ENCODE data around the gene RBM26. TPM values are rescaled to one million over a fixed set of nuclear protein-coding genes. Genes with fewer than 3 reads are reported as not detected.

RBM26 gene
- total RNA-seq, 1 donor from 2014 or later = 31.3 TPM

GRCh38 chr13:79423801-79424642, 18.0 kb upstream of the RBM26 start:
- Histone ChIP-seq H3K9me3 (ENCODE audit: control insufficient read depth in 3 of 3, low read length in 3 of 3) (no peaks in the 10 kb centered on the region), H3K9ac (ENCODE audit: low read depth in 1 of 3, low read length in 3 of 3) (no peak overlapping the region), H3K36me3 (ENCODE audit: control insufficient read depth in 3 of 3, insufficient read depth in 3 of 3, low read length in 3 of 3) (peaks cover 0 to 2% (median 0%) of the 10 kb centered on the region in 3 donors), H3K27me3 (ENCODE audit: control insufficient read depth in 3 of 3, insufficient read depth in 3 of 3, low read length in 3 of 3) (no peaks in the 10 kb centered on the region), H3K27ac (ENCODE audit: low read depth, low read length) (no peak overlapping the region), H3K4me3 (ENCODE audit: low read length in 3 of 3) (no peak overlapping the region), H3K4me1 (ENCODE audit: control insufficient read depth in 3 of 3, insufficient read depth in 3 of 3, low read length in 3 of 3) (no peaks in the 10 kb centered on the region)

DNA sequence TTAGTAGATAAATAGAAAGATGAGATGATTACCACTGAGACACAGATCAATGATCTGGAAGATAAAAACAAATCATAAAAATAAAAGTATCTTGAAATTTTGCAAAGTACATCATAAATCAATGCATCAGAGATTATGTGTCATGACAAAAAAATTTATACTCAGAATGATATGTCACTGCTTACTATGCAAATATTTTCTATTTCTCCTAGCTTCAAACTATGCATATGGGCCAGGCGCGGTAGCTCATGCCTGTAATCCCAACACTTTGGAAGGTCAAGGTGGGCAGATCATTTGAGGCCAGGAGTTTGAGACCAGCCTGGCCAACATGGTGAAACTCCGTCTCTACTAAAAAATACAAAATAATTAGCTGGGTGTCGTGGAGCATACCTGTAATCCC, 17.3 kb upstream of the RBM26 start:
- Histone ChIP-seq H3K27me3 (ENCODE audit: control insufficient read depth in 3 of 3, insufficient read depth in 3 of 3, low read length in 3 of 3) (no peaks in the 10 kb centered on the region), H3K9ac (ENCODE audit: low read depth in 1 of 3, low read length in 3 of 3) (no peak overlapping the region), H3K36me3 (ENCODE audit: control insufficient read depth in 3 of 3, insufficient read depth in 3 of 3, low read length in 3 of 3) (peaks cover 0 to 2% (median 0%) of the 10 kb centered on the region in 3 donors), H3K4me3 (ENCODE audit: low read length in 3 of 3) (no peak overlapping the region), H3K27ac (ENCODE audit: low read depth, low read length) (no peak overlapping the region), H3K4me1 (ENCODE audit: control insufficient read depth in 3 of 3, insufficient read depth in 3 of 3, low read length in 3 of 3) (no peaks in the 10 kb centered on the region), H3K9me3 (ENCODE audit: control insufficient read depth in 3 of 3, low read length in 3 of 3) (no peaks in the 10 kb centered on the region)

- H3K27me3 ChIP-seq (ENCODE audit: control insufficient read depth in 3 of 3, insufficient read depth in 3 of 3, low read length in 3 of 3) = no peaks in the 10 kb centered on the region
- peaks cover 0 to 3% (median 2%) of the 10 kb centered on the region in 3 donors for H3K36me3 ChIP-seq (ENCODE audit: control insufficient read depth in 3 of 3, insufficient read depth in 3 of 3, low read length in 3 of 3)
- no peak overlapping the region for H3K4me3 ChIP-seq (ENCODE audit: low read length in 3 of 3)
- H3K4me1 ChIP-seq (ENCODE audit: control insufficient read depth in 3 of 3, insufficient read depth in 3 of 3, low read length in 3 of 3) = no peaks in the 10 kb centered on the region
- H3K9me3 ChIP-seq (ENCODE audit: control insufficient read depth in 3 of 3, low read length in 3 of 3) = no peaks in the 10 kb centered on the region
- H3K27ac ChIP-seq (ENCODE audit: low read depth, low read length) = no peak overlapping the region
- H3K9ac ChIP-seq (ENCODE audit: low read depth in 1 of 3, low read length in 3 of 3) = no peak overlapping the region
Measured at GRCh38 chr13:79419365-79419764, 13.3 kb upstream of the RBM26 start.

DNA sequence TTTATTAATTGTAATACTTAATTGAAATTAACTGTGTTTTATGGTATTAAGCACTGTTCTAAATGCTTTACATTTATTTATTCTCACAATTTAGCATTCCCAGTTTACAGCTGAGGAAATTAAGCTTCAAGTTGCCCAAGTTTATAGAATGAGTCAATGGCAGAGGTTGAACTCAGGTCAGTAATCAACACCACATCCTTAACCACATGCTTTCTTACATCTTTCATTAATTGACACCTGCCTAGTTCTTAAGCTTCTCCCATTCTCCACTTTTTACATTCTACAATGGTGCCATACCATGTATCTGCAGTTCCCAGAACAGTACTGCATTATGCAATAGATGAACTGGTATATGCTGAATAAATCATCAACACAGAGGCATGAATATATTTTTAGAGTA, 11.7 kb upstream of the RBM26 start:
- H3K4me1 ChIP-seq (ENCODE audit: control insufficient read depth in 3 of 3, insufficient read depth in 3 of 3, low read length in 3 of 3) = no peaks in the 10 kb centered on the region
- peaks cover 0 to 6% (median 3%) of the 10 kb centered on the region in 3 donors for H3K36me3 ChIP-seq (ENCODE audit: control insufficient read depth in 3 of 3, insufficient read depth in 3 of 3, low read length in 3 of 3)
- H3K27me3 ChIP-seq (ENCODE audit: control insufficient read depth in 3 of 3, insufficient read depth in 3 of 3, low read length in 3 of 3) = no peaks in the 10 kb centered on the region
- H3K9me3 ChIP-seq (ENCODE audit: control insufficient read depth in 3 of 3, low read length in 3 of 3) = no peaks in the 10 kb centered on the region
- H3K4me3 ChIP-seq (ENCODE audit: low read length in 3 of 3) = no peak overlapping the region
- no peak overlapping the region for H3K9ac ChIP-seq (ENCODE audit: low read depth in 1 of 3, low read length in 3 of 3)
- no peak overlapping the region for H3K27ac ChIP-seq (ENCODE audit: low read depth, low read length)

DNA sequence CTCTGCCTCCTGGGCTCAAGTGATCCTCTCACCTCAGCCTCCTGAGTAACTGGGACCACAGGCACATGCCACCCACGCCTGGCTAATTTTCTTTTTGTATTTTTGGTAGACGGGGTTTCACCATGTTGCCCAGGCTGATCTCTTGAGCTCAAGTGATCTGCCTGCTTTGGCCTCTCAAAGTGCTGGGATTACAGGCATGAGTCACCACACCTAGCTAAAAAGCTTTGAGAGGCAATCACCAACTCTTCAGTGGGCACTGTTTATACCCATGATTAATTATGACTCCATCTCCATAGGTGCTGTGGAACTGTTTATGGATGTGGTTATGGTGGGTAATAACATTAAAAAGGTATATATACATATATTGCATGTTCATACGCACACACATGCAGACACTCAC, 7.5 kb upstream of the RBM26 start:
- no peaks in the 10 kb centered on the region for H3K4me1 ChIP-seq (ENCODE audit: control insufficient read depth in 3 of 3, insufficient read depth in 3 of 3, low read length in 3 of 3)

GRCh38 chr13:79409828-79410227, 3.8 kb upstream of the RBM26 start:
- peaks cover 0 to 3% (median under 1%) of the 10 kb centered on the region in 3 donors for H3K36me3 ChIP-seq (ENCODE audit: control insufficient read depth in 3 of 3, insufficient read depth in 3 of 3, low read length in 3 of 3)
- H3K9me3 ChIP-seq (ENCODE audit: control insufficient read depth in 3 of 3, low read length in 3 of 3) = no peaks in the 10 kb centered on the region
- H3K27me3 ChIP-seq (ENCODE audit: control insufficient read depth in 3 of 3, insufficient read depth in 3 of 3, low read length in 3 of 3) = no peaks in the 10 kb centered on the region
- H3K9ac ChIP-seq (ENCODE audit: low read depth in 1 of 3, low read length in 3 of 3) = no peak overlapping the region
- H3K27ac ChIP-seq (ENCODE audit: low read depth, low read length) = no peak overlapping the region
- H3K4me1 ChIP-seq (ENCODE audit: control insufficient read depth in 3 of 3, insufficient read depth in 3 of 3, low read length in 3 of 3) = peaks cover 6 to 13% (median 8%) of the 10 kb centered on the region in 3 donors
- no peak overlapping the region for H3K4me3 ChIP-seq (ENCODE audit: low read length in 3 of 3)

More for the DNA sequence above, 7.5 kb upstream of the RBM26 start:
- H3K4me3 ChIP-seq (ENCODE audit: low read length in 3 of 3) = no peak overlapping the region
- H3K27ac ChIP-seq (ENCODE audit: low read depth, low read length) = no peak overlapping the region
- no peaks in the 10 kb centered on the region for H3K9me3 ChIP-seq (ENCODE audit: control insufficient read depth in 3 of 3, low read length in 3 of 3)
- no peaks in the 10 kb centered on the region for H3K27me3 ChIP-seq (ENCODE audit: control insufficient read depth in 3 of 3, insufficient read depth in 3 of 3, low read length in 3 of 3)
- H3K36me3 ChIP-seq (ENCODE audit: control insufficient read depth in 3 of 3, insufficient read depth in 3 of 3, low read length in 3 of 3) = peaks cover 0 to 3% (median 3%) of the 10 kb centered on the region in 3 donors
- H3K9ac ChIP-seq (ENCODE audit: low read depth in 1 of 3, low read length in 3 of 3) = no peak overlapping the region

DNA sequence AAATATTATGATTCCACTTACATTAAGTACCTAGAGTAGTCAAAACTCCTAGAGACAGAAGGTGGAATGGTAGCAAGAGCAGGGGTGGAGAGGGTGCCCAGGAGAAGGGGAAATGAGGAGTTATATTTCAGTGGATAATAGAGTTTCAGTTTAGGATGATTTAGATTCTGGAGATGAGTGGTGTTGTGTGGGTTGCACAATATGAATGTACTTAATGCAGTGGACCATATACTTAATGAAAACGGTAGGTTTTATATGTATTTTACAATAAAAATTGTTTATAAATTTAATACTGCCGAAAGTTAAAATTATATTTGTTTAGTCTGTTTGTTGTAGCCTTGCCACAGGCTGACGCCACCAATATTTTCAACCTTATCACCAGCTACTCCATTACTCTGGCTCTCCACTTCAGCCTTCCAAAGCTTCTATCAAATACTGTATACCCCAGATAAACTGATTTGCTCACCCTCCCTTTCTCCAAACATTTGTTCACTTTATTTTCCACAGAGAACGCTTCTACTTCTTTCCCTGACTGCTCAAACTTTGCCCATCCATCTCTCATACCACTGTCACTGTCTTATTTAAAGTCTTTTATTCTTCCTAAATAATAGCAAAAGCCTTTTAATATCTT, 1.4 kb upstream of the RBM26 start:
- Histone ChIP-seq H3K4me3 (ENCODE audit: low read length in 3 of 3) (peak overlapping the region in 2 of 3 donors; percentile 93 to 95), H3K27me3 (ENCODE audit: control insufficient read depth in 3 of 3, insufficient read depth in 3 of 3, low read length in 3 of 3) (no peaks in the 10 kb centered on the region), H3K4me1 (ENCODE audit: control insufficient read depth in 3 of 3, insufficient read depth in 3 of 3, low read length in 3 of 3) (peaks cover 22 to 31% (median 23%) of the 10 kb centered on the region in 3 donors), H3K36me3 (ENCODE audit: control insufficient read depth in 3 of 3, insufficient read depth in 3 of 3, low read length in 3 of 3) (no peaks in the 10 kb centered on the region), H3K9me3 (ENCODE audit: control insufficient read depth in 3 of 3, low read length in 3 of 3) (no peaks in the 10 kb centered on the region), H3K27ac (ENCODE audit: low read depth, low read length) (no peak overlapping the region), H3K9ac (ENCODE audit: low read depth in 1 of 3, low read length in 3 of 3) (peak overlapping the region in 2 of 3 donors; percentile 89 to 92)

- Histone ChIP-seq H3K27me3 (ENCODE audit: control insufficient read depth in 3 of 3, insufficient read depth in 3 of 3, low read length in 3 of 3) (no peaks in the 10 kb centered on the region), H3K9me3 (ENCODE audit: control insufficient read depth in 3 of 3, low read length in 3 of 3) (no peaks in the 10 kb centered on the region), H3K27ac (ENCODE audit: low read depth, low read length) (peak overlapping the region; percentile 92), H3K36me3 (ENCODE audit: control insufficient read depth in 3 of 3, insufficient read depth in 3 of 3, low read length in 3 of 3) (no peaks in the 10 kb centered on the region), H3K4me3 (ENCODE audit: low read length in 3 of 3) (peak overlapping the region; percentile 93 to 96 (median 95)), H3K9ac (ENCODE audit: low read depth in 1 of 3, low read length in 3 of 3) (peak overlapping the region; percentile 89 to 92 (median 90)), H3K4me1 (ENCODE audit: control insufficient read depth in 3 of 3, insufficient read depth in 3 of 3, low read length in 3 of 3) (peaks cover 22 to 36% (median 27%) of the 10 kb centered on the region in 3 donors)
Measured at GRCh38 chr13:79406597-79406908, 498 bp upstream of the RBM26 start.

DNA sequence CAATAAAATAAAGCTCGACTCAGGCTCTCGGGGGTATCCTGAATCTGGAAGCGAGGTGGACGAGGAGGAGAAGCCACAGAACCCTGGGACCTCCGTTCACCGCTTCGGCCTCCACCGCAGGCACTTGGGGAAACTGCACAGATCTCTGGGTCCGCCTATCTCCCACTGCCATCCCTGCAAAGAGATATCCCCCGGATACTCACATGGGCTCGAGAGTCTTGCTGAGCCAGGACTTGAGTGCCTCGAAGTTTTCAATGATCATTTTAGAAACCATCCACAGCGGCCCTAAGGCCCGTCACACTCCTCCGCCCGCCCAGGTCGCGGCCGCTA, 589 bp downstream of the RBM26 start:
- peak overlapping the region; percentile 93 to 96 (median 95) for H3K4me3 ChIP-seq (ENCODE audit: low read length in 3 of 3)
- peak overlapping the region; percentile 92 for H3K27ac ChIP-seq (ENCODE audit: low read depth, low read length)
- H3K36me3 ChIP-seq (ENCODE audit: control insufficient read depth in 3 of 3, insufficient read depth in 3 of 3, low read length in 3 of 3) = no peaks in the 10 kb centered on the region
- H3K4me1 ChIP-seq (ENCODE audit: control insufficient read depth in 3 of 3, insufficient read depth in 3 of 3, low read length in 3 of 3) = peaks cover 22 to 38% (median 34%) of the 10 kb centered on the region in 3 donors
- H3K9ac ChIP-seq (ENCODE audit: low read depth in 1 of 3, low read length in 3 of 3) = peak overlapping the region; percentile 89 to 92 (median 90)
- no peaks in the 10 kb centered on the region for H3K27me3 ChIP-seq (ENCODE audit: control insufficient read depth in 3 of 3, insufficient read depth in 3 of 3, low read length in 3 of 3)
- no peaks in the 10 kb centered on the region for H3K9me3 ChIP-seq (ENCODE audit: control insufficient read depth in 3 of 3, low read length in 3 of 3)

- H3K4me1 ChIP-seq (ENCODE audit: control insufficient read depth in 3 of 3, insufficient read depth in 3 of 3, low read length in 3 of 3) = peaks cover 22 to 38% (median 34%) of the 10 kb centered on the region in 3 donors
- H3K27me3 ChIP-seq (ENCODE audit: control insufficient read depth in 3 of 3, insufficient read depth in 3 of 3, low read length in 3 of 3) = no peaks in the 10 kb centered on the region
- peak overlapping the region; percentile 89 to 92 (median 90) for H3K9ac ChIP-seq (ENCODE audit: low read depth in 1 of 3, low read length in 3 of 3)
- H3K4me3 ChIP-seq (ENCODE audit: low read length in 3 of 3) = peak overlapping the region; percentile 93 to 96 (median 95)
- peaks cover 0 to 1% (median 0%) of the 10 kb centered on the region in 3 donors for H3K36me3 ChIP-seq (ENCODE audit: control insufficient read depth in 3 of 3, insufficient read depth in 3 of 3, low read length in 3 of 3)
- H3K9me3 ChIP-seq (ENCODE audit: control insufficient read depth in 3 of 3, low read length in 3 of 3) = no peaks in the 10 kb centered on the region
- H3K27ac ChIP-seq (ENCODE audit: low read depth, low read length) = peak overlapping the region; percentile 92
Measured at GRCh38 chr13:79404985-79405384, 1.1 kb downstream of the RBM26 start.
